K562 (cell line): ENCODE data around the gene VIM. TPM values are rescaled to one million over a fixed set of nuclear protein-coding genes. Genes with fewer than 3 reads are reported as not detected.

Experiments used
- ATF7 ChIP-seq: fragments of 450-650 bp; IDR thresholded peaks from 2 replicates; pipeline ENCODE4 v1.7.1; 2014; ENCODE audit warnings: mild to moderate bottlenecking, moderate library complexity
- CBFA2T2 ChIP-seq: fragments of 450-650 bp; conservative IDR thresholded peaks from 2 replicates; pipeline ENCODE4 v1.6.1; 2017; ENCODE audit warnings: mild to moderate bottlenecking
- CHD2 ChIP-seq: IDR thresholded peaks from 2 replicates; pipeline ENCODE4 v1.6.1; 2011; ENCODE audit warnings: low read depth, low read length
- E2F4 ChIP-seq: sonication (generic); formaldehyde crosslinking; IDR thresholded peaks from 2 replicates; pipeline ENCODE4 v1.8.0; 2022; ENCODE audit warnings: mild to moderate bottlenecking, low read depth, missing genetic modification reagents
- GATAD2B ChIP-seq: fragments of 450-650 bp; IDR thresholded peaks from 2 replicates; pipeline ENCODE4 v1.6.1; 2017; ENCODE audit warnings: mild to moderate bottlenecking, borderline replicate concordance
- JUN ChIP-seq, 2 experiments: sonication (generic) in 1 of 2; formaldehyde crosslinking in 1 of 2; IDR thresholded peaks; 2 replicates each; pipeline versions ENCODE4 v1.6.1 to v1.8.0; 2012 to 2022; ENCODE audit warnings: borderline replicate concordance in 2 of 2, mild to moderate bottlenecking in 2 of 2, improper control_type of control experiment in 1 of 2, low read depth in 1 of 2, low read length in 1 of 2, missing genetic modification reagents in 1 of 2
- L3MBTL2 ChIP-seq: fragments of 450-650 bp; IDR thresholded peaks from 2 replicates; pipeline ENCODE4 v1.6.1; 2016; ENCODE audit warnings: mild to moderate bottlenecking, moderate library complexity
- LCOR ChIP-seq: sonication (generic); formaldehyde crosslinking; IDR thresholded peaks from 2 replicates; pipeline ENCODE4 v1.8.0; 2022; ENCODE audit warnings: mild to moderate bottlenecking, missing genetic modification reagents
- MCM5 ChIP-seq: fragments of 450-650 bp; IDR thresholded peaks from 2 replicates; pipeline ENCODE4 v1.6.1; 2016; ENCODE audit warnings: low read depth
- MXD1 ChIP-seq: fragments of 250-450 bp; sonication (Bioruptor Pico); IDR thresholded peaks from 2 replicates; pipeline ENCODE4 v1.8.0; 2021; ENCODE audit warnings: borderline replicate concordance, mild to moderate bottlenecking, moderate library complexity; ENCODE audit not compliant: poor library complexity, severe bottlenecking
- NBN ChIP-seq: fragments of 450-650 bp; IDR thresholded peaks from 2 replicates; pipeline ENCODE4 v1.6.1; 2016; ENCODE audit warnings: low read depth, mild to moderate bottlenecking
- NRF1 ChIP-seq, 2 experiments: fragments of 450-650 bp; IDR thresholded peaks in 1 of 2; conservative IDR thresholded peaks in 1 of 2; 2 replicates each; pipeline ENCODE4 v1.6.1; 2014; ENCODE audit warnings: mild to moderate bottlenecking in 2 of 2
- PML ChIP-seq: IDR thresholded peaks from 2 replicates; pipeline ENCODE4 v1.6.1; 2012; ENCODE audit warnings: low read length, inconsistent platforms
- RHOXF2B ChIP-seq: fragments of 250-450 bp; sonication (Bioruptor Pico); conservative IDR thresholded peaks from 2 replicates; pipeline ENCODE4 v1.5.1; 2021
- RNF2 ChIP-seq: sonication (generic); IDR thresholded peaks from 2 replicates; pipeline ENCODE4 v1.6.1; 2016
- TEAD1 ChIP-seq, 2 experiments: fragments of 450-650 bp in 1 of 2; sonication (generic) in 1 of 2; formaldehyde crosslinking; IDR thresholded peaks; 2 replicates each; pipeline versions ENCODE4 v1.4.0 to v1.8.0; 2020 to 2022; ENCODE audit warnings: mild to moderate bottlenecking in 2 of 2, missing genetic modification reagents in 1 of 2
- TEAD4 ChIP-seq, 2 experiments: sonication (generic) in 1 of 2; formaldehyde crosslinking in 1 of 2; IDR thresholded peaks; 2 replicates each; pipeline versions ENCODE4 v1.6.1 to v1.8.0; 2012 to 2022; ENCODE audit warnings: borderline replicate concordance in 1 of 2, inconsistent platforms in 1 of 2, low read length in 1 of 2, mild to moderate bottlenecking in 1 of 2, missing genetic modification reagents in 1 of 2
- TRIM28 ChIP-seq: fragments of 450-650 bp; IDR thresholded peaks from 2 replicates; pipeline ENCODE4 v1.6.1; 2017
- USF1 ChIP-seq: sonication (generic); formaldehyde crosslinking; IDR thresholded peaks from 2 replicates; pipeline ENCODE4 v1.9.0; 2022; ENCODE audit warnings: mild to moderate bottlenecking, missing genetic modification reagents
- ZNF263 ChIP-seq: sonication (generic); formaldehyde crosslinking; IDR thresholded peaks from 2 replicates; pipeline ENCODE4 v1.8.0; 2022; ENCODE audit warnings: mild to moderate bottlenecking, missing genetic modification reagents, borderline replicate concordance
- ZNF584 ChIP-seq: fragments of 200-800 bp; sonication (Bioruptor generic); IDR thresholded peaks from 2 replicates; pipeline ENCODE4 v1.6.1; 2016; ENCODE audit warnings: low read depth, mild to moderate bottlenecking, missing genetic modification characterization, missing compliant biosample characterization
- polyA plus RNA-seq, 8 experiments: library from polyadenylated mRNA; depleted of rRNA in 4 of 8; stranded (reverse) in 5 of 8; unstranded in 3 of 8; fragments of >200 nt; fragmentation: Nextera tagmentation in 2 of 8; fragmentation: Illumina TruSeq in 1 of 8; extraction: Ambion mirVana in 2 of 8; extraction: Trizol in 1 of 8; gene quantifications; 2 replicates each; pipeline versions ENCODE4 v1.2.1 to v1.2.3, GENCODE V29; 2011 to 2014; ENCODE audit warnings: inconsistent platforms in 1 of 8, missing spikeins in 1 of 8
- total RNA-seq, 7 experiments: library from RNA; depleted of rRNA in 6 of 7; stranded (reverse); fragments of >200 nt in 6 of 7; fragmentation: Illumina TruSeq in 2 of 7; extraction: Trizol in 2 of 7; gene quantifications; 2 replicates each; pipeline versions ENCODE4 v1.2.1 to v1.2.3, GENCODE V29; 2011 to 2021; ENCODE audit warnings: low replicate concordance in 1 of 7

VIM gene
- total and polyA plus RNA-seq, 9 of the 15 experiments (the other 6 are each of a cell fraction or from before 2014, with no cell fraction given) = 86.0 to 621 (median 383) TPM

- TF ChIP-seq E2F4 (peak; percentile 27; the same call in 1 of the 2 replicates), RHOXF2B (CRISPR knock-in tag) (no peak), TEAD4 (IDR thresholded peaks at IDR 0.05; ENCODE audit: low read length) (peak; percentile 35; the same call in 1 of the 2 replicates), TEAD4 (CRISPR knock-in tag; IDR thresholded peaks at IDR 0.05; ENCODE audit: borderline replicate concordance) (no peak), ZNF263 (peak; percentile 81), MXD1 (no peak), NRF1 (conservative IDR thresholded peaks at IDR 0.05 in 1 of 2, IDR thresholded peaks at IDR 0.05 in 1 of 2) (peak; percentile 71 to 79), NBN (peak; percentile 83; the same call in 1 of the 2 replicates), TRIM28 (peak; percentile 76; the same call in 1 of the 2 replicates), CHD2 (0 out of 2 replicates have a peak, but pooled peaks have one; percentile 3), JUN (IDR thresholded peaks at IDR 0.05; ENCODE audit: borderline replicate concordance, low read depth, low read length) (peak; percentile 41; the same call in 1 of the 2 replicates), JUN (CRISPR knock-in tag; IDR thresholded peaks at IDR 0.05; ENCODE audit: borderline replicate concordance) (no peak), GATAD2B (peak; percentile 94; the same call in 1 of the 2 replicates), LCOR (CRISPR knock-in tag) (peak; percentile 37; the same call in 1 of the 2 replicates), CBFA2T2 (no peak), TEAD1 (CRISPR knock-in tag; IDR thresholded peaks at IDR 0.05) (0 out of 4 replicates have a peak, but pooled peaks of 1 of the 2 experiments have one; percentile 3), PML (no peak), L3MBTL2 (peak; percentile 87), ATF7 (peak; percentile 87), MCM5 (no peak), RNF2 (peak; percentile 89), USF1 (CRISPR knock-in tag) (no peak), ZNF584 (CRISPR knock-in tag) (no peak)
Observed at GRCh38 chr10:17200912-17201793, 26.9 kb upstream of the VIM start, which contains the start of gene TRDMT1 (continued).
